Gastroesophageal sphincter (tissue), 4 donors: ENCODE results near the gene TNXB. TPM values are rescaled to one million over a fixed set of nuclear protein-coding genes. Genes with fewer than 3 reads are reported as not detected.

ENCODE experiments used
- ATAC-seq: fragments of 150-250 bp; one replicate; pipeline ENCODE4 v1.9.1; 2016; ENCODE audit warnings: mild to moderate bottlenecking, moderate library complexity
- H3K27ac ChIP-seq, 4 donors: fragments of 200-600 bp; sonication (generic) in 3 of 4; 1 replicate in 3 of 4; 2 replicates in 1 of 4; pipeline ENCODE4 v1.5.1; 2016 to 2019
- H3K27me3 ChIP-seq: fragments of 200-600 bp; sonication (generic); one replicate; pipeline ENCODE4 v1.5.1; 2019
- H3K36me3 ChIP-seq, 2 donors: fragments of 200-600 bp; sonication (generic); one replicate each; pipeline ENCODE4 v1.5.1; 2019; ENCODE audit warnings: control low read depth in 1 of 2
- H3K4me1 ChIP-seq, 3 donors: fragments of 200-600 bp; sonication (generic); 1 replicate in 2 of 3; 2 replicates in 1 of 3; pipeline ENCODE4 v1.5.1; 2016 to 2019; ENCODE audit warnings: control low read depth in 2 of 3
- H3K4me3 ChIP-seq, 2 donors: fragments of 200-600 bp; sonication (generic); one replicate each; pipeline ENCODE4 v1.5.1; 2019; ENCODE audit warnings: mild to moderate bottlenecking in 1 of 2, moderate library complexity in 1 of 2
- H3K9me3 ChIP-seq, 3 donors: fragments of 200-600 bp; sonication (generic); one replicate each; pipeline ENCODE4 v1.5.1; 2017 to 2019; ENCODE audit warnings: control low read depth in 2 of 3
- CTCF ChIP-seq, 4 experiments: fragments of 200-600 bp in 2 of 4; fragments of 450-650 bp in 2 of 4; sonication (generic) in 1 of 4; IDR thresholded peaks; one replicate each; pipeline ENCODE4 v1.5.1; 2017 to 2019; ENCODE audit warnings: antibody characterized with exemption in 4 of 4, mild to moderate bottlenecking in 2 of 4, moderate library complexity in 2 of 4
- EP300 ChIP-seq: sonication (generic); formaldehyde crosslinking; IDR thresholded peaks from one replicate; pipeline ENCODE4 v1.6.1; 2017; ENCODE audit warnings: antibody characterized with exemption, mild to moderate bottlenecking
- POLR2A ChIP-seq, 2 donors: fragments of 450-650 bp; IDR thresholded peaks; one replicate each; pipeline ENCODE4 v1.6.1; 2017; ENCODE audit warnings: antibody characterized with exemption in 2 of 2, mild to moderate bottlenecking in 2 of 2, moderate library complexity in 1 of 2
- POLR2AphosphoS5 ChIP-seq: sonication (generic); formaldehyde crosslinking; IDR thresholded peaks from one replicate; pipeline ENCODE4 v1.6.1; 2017; ENCODE audit warnings: antibody characterized with exemption
- WGBS, 2 donors: methylation state at CpG; one replicate each; pipeline ENCODE4 v1.1.5; 2018; ENCODE audit warnings: low coverage in 1 of 2; 5-methylcytosine and 5-hydroxymethylcytosine counted together
- total RNA-seq, 4 donors: library from RNA; depleted of rRNA; stranded (reverse); fragments of >200 nt; gene quantifications; one replicate each; pipeline ENCODE4 v1.1.0, GENCODE V29; 2016

Gene TNXB
- total RNA-seq, 4 donors from 2014 or later: 148 to 394 (median 190) TPM

DNA sequence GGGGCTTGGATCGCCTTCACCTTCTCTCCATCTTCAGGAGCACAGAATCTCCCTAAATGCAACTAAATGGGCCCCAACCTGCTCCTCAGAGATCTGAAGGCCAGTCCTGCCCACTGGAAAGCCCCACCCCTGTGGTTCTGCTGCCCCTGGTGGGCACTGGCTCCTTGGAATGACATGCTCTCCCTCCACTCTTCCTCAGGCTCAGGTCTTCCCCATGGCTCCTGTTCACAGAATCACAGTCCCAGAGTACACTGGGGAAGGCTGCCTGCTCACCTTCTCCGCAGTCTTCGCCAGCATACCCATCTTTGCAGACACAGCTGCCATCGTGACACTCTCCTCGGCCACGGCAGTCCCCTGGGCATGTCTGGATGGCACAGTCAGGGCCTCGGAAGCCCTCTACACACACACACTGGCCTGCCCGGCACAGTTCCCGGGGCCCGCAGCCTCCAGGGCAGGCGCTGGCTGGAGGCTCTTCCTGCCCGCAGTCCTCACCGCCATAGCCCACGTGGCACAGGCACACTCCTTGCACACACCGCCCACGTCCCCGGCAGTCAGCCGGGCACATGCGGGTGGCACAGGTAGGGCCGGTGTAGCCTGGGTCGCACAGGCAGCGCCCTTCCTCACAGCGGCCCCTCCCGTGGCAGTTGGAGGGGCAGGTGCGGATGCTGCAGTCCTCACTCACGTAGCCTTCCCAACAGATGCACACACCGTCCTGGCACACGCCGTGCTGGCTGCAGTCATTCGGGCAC is 13.6 kb downstream of the TNXB start:
- Histone ChIP-seq H3K36me3 (peaks cover 0 to 38% of the 10 kb centered on the region in 2 donors), H3K4me1 (peaks cover 0 to 63% (median 30%) of the 10 kb centered on the region in 3 donors), H3K27ac (peak overlapping the region in 3 of 4 donors; percentile 22 to 25 (median 24)), H3K9me3 (no peaks in the 10 kb centered on the region), H3K4me3 (peak overlapping the region in 1 of 2 donors; percentile 38), H3K27me3 (peaks cover 26% of the 10 kb centered on the region)
- 77% methylated on average over 3 of the region's 30 CpGs; no CpG with 5 or more reads in 1 of the 2 donors for WGBS, 2 donors
- ATAC-seq: no peak
- no peak for TF ChIP-seq EP300
- TF ChIP-seq POLR2AphosphoS5: no peak
- TF ChIP-seq POLR2A (IDR thresholded peaks at IDR 0.05): no peak
- no peak for TF ChIP-seq CTCF (IDR thresholded peaks at IDR 0.05)

DNA sequence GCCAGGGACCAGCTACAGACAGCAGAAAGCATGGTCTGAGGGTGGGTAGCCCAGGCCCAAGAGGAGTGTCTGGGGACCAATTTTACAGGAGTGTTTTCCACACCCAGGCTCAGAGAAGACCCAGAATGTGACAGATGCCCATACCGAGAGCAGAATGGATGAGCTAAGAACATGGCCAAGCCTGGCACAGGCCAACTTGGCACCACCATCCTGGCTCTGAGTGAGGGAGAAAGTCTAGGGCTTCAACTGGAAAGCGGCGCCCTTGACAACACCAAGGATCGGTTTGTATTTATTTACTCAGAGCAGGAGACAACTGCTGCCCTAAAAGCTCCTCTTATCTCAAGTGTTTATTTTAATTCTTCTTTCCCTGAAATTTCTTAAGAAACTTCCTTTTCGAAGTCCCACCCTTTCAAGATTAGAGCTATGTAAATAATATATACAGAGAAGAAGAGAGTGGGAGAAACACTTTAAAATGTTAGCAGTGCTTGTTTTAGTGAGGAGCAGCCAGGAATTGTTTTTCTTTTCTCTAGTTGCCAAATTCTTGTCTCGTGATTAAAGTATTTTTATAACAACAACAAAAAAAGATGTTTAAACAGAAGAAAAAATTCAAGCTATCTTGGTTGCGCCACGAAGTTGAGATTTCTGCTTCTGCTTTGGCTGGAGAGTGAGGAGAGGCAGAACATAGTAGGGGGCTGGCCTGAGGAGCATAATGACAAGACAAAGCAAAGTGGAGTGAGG is 16.2 kb downstream of the TNXB start:
- H3K4me1 ChIP-seq: peaks cover 0 to 71% (median 32%) of the 10 kb centered on the region in 3 donors
- no peaks in the 10 kb centered on the region for H3K9me3 ChIP-seq
- peak; percentile 76 for ATAC-seq
- WGBS, 2 donors: 19 to 24% methylated on average over 7 to 8 of the region's 8 CpGs
- TF ChIP-seq EP300 (no peak), CTCF (IDR thresholded peaks at IDR 0.05) (no peak), POLR2A (IDR thresholded peaks at IDR 0.05) (no peak), POLR2AphosphoS5 (peak; percentile 23)
- H3K27me3 ChIP-seq: peaks cover 26% of the 10 kb centered on the region
- H3K36me3 ChIP-seq: peaks cover 0 to 43% of the 10 kb centered on the region in 2 donors
- peak overlapping the region; percentile 41 to 78 (median 68) for H3K27ac ChIP-seq
- H3K4me3 ChIP-seq: no peak overlapping the region

GRCh38 chr6:32089082-32089828 is 19.9 kb downstream of the TNXB start:
- H3K27ac ChIP-seq: peak overlapping the region in 3 of 4 donors; percentile 82 to 87 (median 86)

More at GRCh38 chr6:32089082-32089828, 19.9 kb downstream of the TNXB start:
- Histone ChIP-seq H3K4me1 (peaks cover 0 to 65% (median 31%) of the 10 kb centered on the region in 3 donors), H3K4me3 (no peak overlapping the region), H3K27me3 (peaks cover 16% of the 10 kb centered on the region), H3K9me3 (no peaks in the 10 kb centered on the region), H3K36me3 (peaks cover 0 to 16% of the 10 kb centered on the region in 2 donors)
- ATAC-seq: no peak
- WGBS, 2 donors: 81 to 93% methylated on average over 5 of the region's 10 CpGs
- TF ChIP-seq CTCF (IDR thresholded peaks at IDR 0.05) (no peak), EP300 (no peak), POLR2A (IDR thresholded peaks at IDR 0.05) (no peak), POLR2AphosphoS5 (no peak)
